HG02884 (cell line): ENCODE data around the gene MUC5AC.

Experiments used
- ATAC-seq: cut with Tn5 transposase; IDR thresholded peaks from one replicate; pipeline ENCODE4 v1.9.1; 2021; ENCODE audit warnings: mild to moderate bottlenecking, moderate library complexity; ENCODE audit not compliant: unreplicated experiment

Gene MUC5AC

GRCh38 chr11:1120532-1121330 is 37.0 kb upstream of the MUC5AC start:
- ATAC-seq: no peak

- ATAC-seq: no peak
These were observed 36.4 kb upstream of the MUC5AC start for GRCh38 chr11:1121331-1121812.

GRCh38 chr11:1121813-1122663 is 35.7 kb upstream of the MUC5AC start:
- no peak for ATAC-seq

GRCh38 chr11:1122664-1123002 is 35.1 kb upstream of the MUC5AC start:
- ATAC-seq: no peak

GRCh38 chr11:1123970-1124369 is 33.8 kb upstream of the MUC5AC start:
- no peak for ATAC-seq

- no peak for ATAC-seq
These were observed 31.9 kb upstream of the MUC5AC start for GRCh38 chr11:1125803-1126202.

GRCh38 chr11:1126491-1126926 is 31.2 kb upstream of the MUC5AC start:
- no peak for ATAC-seq

GRCh38 chr11:1126935-1127663 is 30.7 kb upstream of the MUC5AC start:
- ATAC-seq: no peak

GRCh38 chr11:1127664-1128162 is 30.0 kb upstream of the MUC5AC start:
- ATAC-seq: no peak

GRCh38 chr11:1128311-1129142 is 29.2 kb upstream of the MUC5AC start:
- no peak for ATAC-seq

- ATAC-seq: no peak
These were observed 28.6 kb upstream of the MUC5AC start for GRCh38 chr11:1129143-1129610.

- ATAC-seq: no peak
These were observed 28.1 kb upstream of the MUC5AC start for GRCh38 chr11:1129611-1130160.

GRCh38 chr11:1130276-1131032 is 27.3 kb upstream of the MUC5AC start:
- no peak for ATAC-seq

GRCh38 chr11:1131033-1131911 is 26.5 kb upstream of the MUC5AC start:
- ATAC-seq: no peak

- no peak for ATAC-seq
These were observed 22.8 kb upstream of the MUC5AC start for GRCh38 chr11:1134848-1135445.

GRCh38 chr11:1138097-1138496 is 19.7 kb upstream of the MUC5AC start:
- ATAC-seq: no peak

GRCh38 chr11:1139441-1140083 is 18.2 kb upstream of the MUC5AC start:
- ATAC-seq: no peak
